OCI-LY7 (cell line): ENCODE data around the gene DDX56. TPM values are rescaled to one million over a fixed set of nuclear protein-coding genes. Genes with fewer than 3 reads are reported as not detected.

Experiments
- BruUV-seq: library from RNA; stranded (reverse); fragments of 400-500 nt; replicated peaks from 2 replicates; lab custom pipeline; 2021; lab: Mats Ljungman, UMichigan
- CTCF ChIA-PET: fragments of 300-600 bp; sonication (Branson Sonifier 250); formaldehyde crosslinking; loops from one replicate; lab custom pipeline; 2022; ENCODE audit warnings: antibody characterized with exemption; ENCODE audit not compliant: unreplicated experiment; lab: Charles Lee
- POLR2A ChIA-PET: fragments of 300-600 bp; sonication (Branson Sonifier 250); formaldehyde crosslinking; loops from one replicate; lab custom pipeline; 2022; ENCODE audit warnings: antibody characterized with exemption; lab: Charles Lee
- DNase-seq: peaks from one replicate; pipeline ENCODE4 v3.0.0-alpha.2; 2015; ENCODE audit warnings: low spot score
- H2AFZ ChIP-seq: fragments of 200-600 bp; sonication (generic), shearing (Covaris generic); 2 replicates; pipeline ENCODE4 v1.6.1; 2014; ENCODE audit warnings: mild to moderate bottlenecking, antibody characterized with exemption, low read length, moderate library complexity
- H3K27ac ChIP-seq: fragments of 200-600 bp; sonication (generic); 2 replicates; pipeline ENCODE4 v1.5.1; 2014; ENCODE audit warnings: mixed run types, low read depth, mild to moderate bottlenecking, moderate library complexity, low read length, inconsistent platforms; ENCODE audit not compliant: poor library complexity, severe bottlenecking
- H3K36me3 ChIP-seq: fragments of 200-600 bp; sonication (generic); 2 replicates; pipeline ENCODE4 v1.6.1; 2014; ENCODE audit warnings: mild to moderate bottlenecking, antibody characterized with exemption, low read length, moderate library complexity, mixed read lengths; ENCODE audit not compliant: insufficient read depth
- H3K4me1 ChIP-seq: fragments of 200-600 bp; sonication (generic); 2 replicates; pipeline ENCODE4 v1.5.1; 2014; ENCODE audit warnings: mild to moderate bottlenecking, low read length; ENCODE audit not compliant: insufficient read depth, poor library complexity, severe bottlenecking
- H3K4me2 ChIP-seq: fragments of 200-600 bp; sonication (generic); 2 replicates; pipeline ENCODE4 v1.6.1; 2014; ENCODE audit warnings: mild to moderate bottlenecking, low read length
- H3K4me3 ChIP-seq: fragments of 200-600 bp; sonication (generic); 2 replicates; pipeline ENCODE4 v1.5.1; 2014; ENCODE audit warnings: mild to moderate bottlenecking, low read depth, low read length; ENCODE audit not compliant: poor library complexity, severe bottlenecking
- H3K79me2 ChIP-seq: fragments of 200-600 bp; sonication (generic); 2 replicates; pipeline ENCODE4 v1.6.1; 2016; ENCODE audit warnings: low read depth, mild to moderate bottlenecking, low read length, moderate library complexity, mixed read lengths; ENCODE audit not compliant: insufficient read depth
- H3K9me2 ChIP-seq: fragments of 200-600 bp; sonication (generic); 2 replicates; pipeline ENCODE4 v1.6.1; 2016; ENCODE audit warnings: mild to moderate bottlenecking, low read length, mixed read lengths; ENCODE audit not compliant: insufficient read depth
- H3K9me3 ChIP-seq: fragments of 200-600 bp; sonication (generic); 2 replicates; pipeline ENCODE4 v1.6.1; 2014; ENCODE audit warnings: mild to moderate bottlenecking, mixed run types, low read length, mixed read lengths
- H4K20me1 ChIP-seq: fragments of 200-600 bp; sonication (generic); 2 replicates; pipeline ENCODE4 v1.6.1; 2014; ENCODE audit warnings: mild to moderate bottlenecking, antibody characterized with exemption, low read length, moderate library complexity, mixed read lengths; ENCODE audit not compliant: insufficient read depth
- EZH2phosphoT487 ChIP-seq: fragments of 200-600 bp; sonication (generic); IDR thresholded peaks from 2 replicates; pipeline ENCODE4 v1.6.1; 2018; ENCODE audit warnings: low read depth, borderline replicate concordance, mild to moderate bottlenecking, mixed run types, antibody characterized with exemption, low read length, moderate library complexity, mixed read lengths
- intact Hi-C: fragments of 100-400 bp; cut with micrococcal nuclease; formaldehyde crosslinking; loops from one replicate; pipeline ENCODE4 v1.10.0; 2022; ENCODE audit not compliant: unreplicated experiment
- total RNA-seq, 2 experiments: library from RNA; depleted of rRNA in 1 of 2; stranded (reverse); fragments of >200 nt in 1 of 2; shearing (Covaris generic) in 1 of 2; gene quantifications; 2 replicates each; pipeline ENCODE4 v1.2.3, GENCODE V29; 2014 to 2022
- TF ChIP-seq, protein P1 (sequence below): fragments of 200-600 bp; sonication (generic); conservative IDR thresholded peaks from 2 replicates; pipeline ENCODE4 v1.5.1; 2014; ENCODE audit warnings: mild to moderate bottlenecking, antibody characterized with exemption, low read length, moderate library complexity, mixed read lengths

The DDX56 gene
- total RNA-seq, 2 experiments from 2014 or later, result 89.2 to 95.4 TPM

DNA sequence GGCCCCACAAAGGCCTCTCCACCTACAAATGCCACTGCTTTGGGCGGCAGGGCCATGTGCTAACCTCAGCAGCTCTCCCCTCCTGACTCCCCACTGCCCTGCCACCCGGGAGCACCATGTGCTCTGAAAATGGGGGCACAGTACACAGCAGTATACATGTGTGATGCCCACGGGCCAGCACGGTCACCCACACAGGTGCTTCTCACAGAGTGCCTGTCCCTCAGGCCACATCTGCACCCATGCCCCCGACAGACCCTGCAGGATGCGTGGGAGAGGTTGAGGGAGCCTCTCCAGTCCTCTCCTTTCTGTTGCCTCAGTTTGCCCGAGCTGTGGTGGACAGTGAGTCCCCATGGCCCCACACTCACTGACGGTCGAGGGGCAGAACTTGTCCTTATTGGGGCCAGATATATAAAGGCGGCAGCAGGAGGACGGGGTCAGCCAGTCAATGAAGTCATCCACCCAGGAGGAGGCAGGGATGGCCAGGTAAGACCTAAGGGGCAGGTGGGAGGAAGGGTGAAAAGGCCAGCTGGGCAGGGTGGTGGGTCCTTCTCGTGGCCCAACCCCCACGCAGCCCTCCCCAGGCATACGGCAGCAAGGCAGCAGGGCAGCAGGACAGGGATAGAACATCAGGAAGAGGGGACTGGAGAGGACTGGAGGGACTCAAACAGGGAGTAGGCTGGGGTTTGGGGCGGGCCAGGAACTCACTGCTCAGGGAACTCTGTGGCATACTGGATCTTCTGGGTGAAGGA is 52.2 kb downstream of the DDX56 start:
- no peaks in the 10 kb centered on the region for H3K9me2 ChIP-seq
- H3K4me1 ChIP-seq, result no peaks in the 10 kb centered on the region
- H3K79me2 ChIP-seq, result no peaks in the 10 kb centered on the region
- BruUV-seq, result no TSS peak
- H3K36me3 ChIP-seq, result no peaks in the 10 kb centered on the region
- intact Hi-C loops, result no loop called here
- no peak overlapping the region for H3K4me3 ChIP-seq
- no peaks in the 10 kb centered on the region for H3K9me3 ChIP-seq
- H3K4me2 ChIP-seq, result no peak overlapping the region
- no peak overlapping the region for H3K27ac ChIP-seq
- ChIA-PET POLR2A (interaction anchor here (1.4 kb wide), 1 partner anchor 10 kb away, joined by 5 read pairs; no protein-coding TSS in a partner anchor), CTCF (no interaction called here)
- H4K20me1 ChIP-seq, result no peaks in the 10 kb centered on the region
- no peak for DNase-seq
- TF ChIP-seq EZH2phosphoT487, result no peak
- TF ChIP-seq, protein P1, sequence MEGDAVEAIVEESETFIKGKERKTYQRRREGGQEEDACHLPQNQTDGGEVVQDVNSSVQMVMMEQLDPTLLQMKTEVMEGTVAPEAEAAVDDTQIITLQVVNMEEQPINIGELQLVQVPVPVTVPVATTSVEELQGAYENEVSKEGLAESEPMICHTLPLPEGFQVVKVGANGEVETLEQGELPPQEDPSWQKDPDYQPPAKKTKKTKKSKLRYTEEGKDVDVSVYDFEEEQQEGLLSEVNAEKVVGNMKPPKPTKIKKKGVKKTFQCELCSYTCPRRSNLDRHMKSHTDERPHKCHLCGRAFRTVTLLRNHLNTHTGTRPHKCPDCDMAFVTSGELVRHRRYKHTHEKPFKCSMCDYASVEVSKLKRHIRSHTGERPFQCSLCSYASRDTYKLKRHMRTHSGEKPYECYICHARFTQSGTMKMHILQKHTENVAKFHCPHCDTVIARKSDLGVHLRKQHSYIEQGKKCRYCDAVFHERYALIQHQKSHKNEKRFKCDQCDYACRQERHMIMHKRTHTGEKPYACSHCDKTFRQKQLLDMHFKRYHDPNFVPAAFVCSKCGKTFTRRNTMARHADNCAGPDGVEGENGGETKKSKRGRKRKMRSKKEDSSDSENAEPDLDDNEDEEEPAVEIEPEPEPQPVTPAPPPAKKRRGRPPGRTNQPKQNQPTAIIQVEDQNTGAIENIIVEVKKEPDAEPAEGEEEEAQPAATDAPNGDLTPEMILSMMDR, result no peak
- no peak overlapping the region for H2AFZ ChIP-seq

DNA sequence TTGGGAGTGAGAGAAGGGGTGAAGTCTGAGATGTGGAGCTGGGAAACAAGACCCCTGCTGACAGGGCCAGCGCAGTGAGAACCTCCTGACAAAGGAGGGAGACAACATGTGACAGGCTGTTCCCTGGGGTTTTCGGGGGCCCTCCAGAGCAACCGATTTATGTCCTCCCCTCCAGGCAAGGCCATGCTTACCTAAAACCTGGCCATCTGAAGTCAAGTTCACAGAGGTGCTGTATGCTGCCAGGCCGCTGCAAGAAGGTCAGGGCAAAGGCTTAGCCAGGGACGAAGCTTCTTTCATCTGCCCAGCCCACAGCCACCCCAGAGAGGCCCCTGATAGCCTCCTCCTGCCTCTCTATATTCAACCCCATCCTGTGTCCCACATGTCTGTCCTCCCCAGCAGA is 53.1 kb downstream of the DDX56 start:
- no peak overlapping the region for H2AFZ ChIP-seq
- intact Hi-C loops, result no loop called here
- TF ChIP-seq, protein P1, result no peak
- no peak for TF ChIP-seq EZH2phosphoT487
- ChIA-PET POLR2A (interaction anchor here (0.5 to 1.4 kb wide), 2 partner anchors 9 to 933 kb away, joined by 4 to 5 read pairs; no protein-coding TSS in a partner anchor), CTCF (no interaction called here)
- no peaks in the 10 kb centered on the region for H3K4me1 ChIP-seq
- H3K4me2 ChIP-seq, result no peak overlapping the region
- DNase-seq, result no peak
- no peak overlapping the region for H3K27ac ChIP-seq
- no peaks in the 10 kb centered on the region for H3K36me3 ChIP-seq
- no peaks in the 10 kb centered on the region for H4K20me1 ChIP-seq
- BruUV-seq, result no TSS peak
- no peaks in the 10 kb centered on the region for H3K9me3 ChIP-seq
- H3K4me3 ChIP-seq, result no peak overlapping the region
- H3K9me2 ChIP-seq, result no peaks in the 10 kb centered on the region
- no peaks in the 10 kb centered on the region for H3K79me2 ChIP-seq

DNA sequence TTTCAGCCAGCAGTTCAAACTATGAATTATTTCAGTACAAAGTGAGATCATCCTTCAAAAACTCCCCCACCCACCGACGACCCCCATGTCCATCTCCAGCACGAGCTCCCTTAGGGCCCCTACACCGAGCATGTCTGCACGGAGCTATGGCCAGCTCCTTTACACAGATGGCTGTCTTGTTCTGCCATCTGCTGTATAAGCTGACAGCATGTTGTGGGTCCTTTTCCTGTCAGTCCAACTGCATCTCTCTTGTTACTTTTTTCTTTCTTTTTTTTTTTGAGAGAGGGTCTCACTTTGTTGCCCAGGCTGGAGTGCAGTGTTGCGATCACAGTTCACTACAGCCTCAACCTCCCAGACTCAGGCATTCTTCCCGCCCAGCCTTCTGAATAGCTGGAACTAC is 54.2 kb downstream of the DDX56 start:
- intact Hi-C loops, result no loop called here
- Histone ChIP-seq H4K20me1 (no peaks in the 10 kb centered on the region), H3K36me3 (no peaks in the 10 kb centered on the region), H3K9me3 (no peaks in the 10 kb centered on the region), H3K4me1 (no peaks in the 10 kb centered on the region), H2AFZ (no peak overlapping the region), H3K9me2 (no peaks in the 10 kb centered on the region), H3K4me3 (no peak overlapping the region), H3K79me2 (no peaks in the 10 kb centered on the region), H3K27ac (no peak overlapping the region), H3K4me2 (no peak overlapping the region)
- no peak for DNase-seq
- ChIA-PET POLR2A (no interaction called here), CTCF (interaction anchor here (0.5 kb wide), 1 partner anchor 11 kb away, joined by 3 read pairs; no protein-coding TSS in a partner anchor)
- TF ChIP-seq, protein P1, result no peak
- TF ChIP-seq EZH2phosphoT487, result no peak
- no TSS peak for BruUV-seq
